NCI-H2107 (cell line): ENCODE measurements around the gene STRADB.
"Not testable (repeated sequence)": the region's sequence is repeated elsewhere in the genome, so short reads cannot be mapped to it uniquely, and the experiment has no call there.

Experiments
- DNase-seq: peaks from one replicate; lab custom pipeline; 2025; lab: John Stamatoyannopoulos, UW

The STRADB gene, protein sequence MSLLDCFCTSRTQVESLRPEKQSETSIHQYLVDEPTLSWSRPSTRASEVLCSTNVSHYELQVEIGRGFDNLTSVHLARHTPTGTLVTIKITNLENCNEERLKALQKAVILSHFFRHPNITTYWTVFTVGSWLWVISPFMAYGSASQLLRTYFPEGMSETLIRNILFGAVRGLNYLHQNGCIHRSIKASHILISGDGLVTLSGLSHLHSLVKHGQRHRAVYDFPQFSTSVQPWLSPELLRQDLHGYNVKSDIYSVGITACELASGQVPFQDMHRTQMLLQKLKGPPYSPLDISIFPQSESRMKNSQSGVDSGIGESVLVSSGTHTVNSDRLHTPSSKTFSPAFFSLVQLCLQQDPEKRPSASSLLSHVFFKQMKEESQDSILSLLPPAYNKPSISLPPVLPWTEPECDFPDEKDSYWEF

DNA sequence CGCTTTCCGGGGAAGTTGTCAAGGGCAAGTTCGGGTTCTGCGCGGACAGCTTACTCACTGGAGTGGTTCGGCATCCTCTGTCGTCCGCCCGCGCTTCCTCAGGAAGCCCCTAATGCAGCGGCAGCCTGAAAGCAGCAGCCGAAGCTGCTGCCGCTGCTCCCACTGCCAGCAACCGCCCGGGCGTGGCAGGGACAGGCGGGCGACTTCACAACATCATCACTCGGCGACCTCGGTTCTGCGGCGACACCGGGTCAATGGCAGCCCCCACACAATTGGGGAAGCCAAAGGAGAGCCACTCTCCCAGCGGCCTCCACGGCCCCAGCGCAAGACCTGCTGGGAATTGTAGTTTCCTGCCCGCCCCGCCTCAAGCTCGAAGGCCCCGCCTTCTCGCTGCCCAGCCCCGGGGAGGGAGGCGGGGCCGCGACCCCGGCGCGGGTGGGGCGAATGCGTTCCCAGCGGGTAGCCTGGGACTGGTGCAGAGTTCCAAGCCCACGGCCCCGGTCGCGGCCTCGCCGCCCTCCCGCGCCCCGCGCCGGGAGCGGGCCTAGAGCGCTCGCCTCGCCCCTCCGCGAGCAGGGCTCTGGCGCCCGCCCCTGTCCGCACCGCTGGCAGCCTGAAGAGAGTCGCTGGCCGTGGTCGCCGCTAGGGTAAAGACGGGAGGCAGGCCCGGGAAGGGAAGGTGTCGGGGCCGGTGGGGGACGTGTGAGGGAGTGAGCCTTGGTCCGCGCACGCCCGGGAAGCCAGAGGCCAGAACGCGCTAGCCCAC, at the start of gene STRADB, which contains the start of gene TRAK2:
STRADB (plus strand) TSS at position 449 of the 766 bp plus-strand sequence. CDS start 3,101 bp downstream, outside the sequence.
TRAK2 (minus strand) TSS at position 167 of the 766 bp plus-strand sequence. CDS start 30,951 bp downstream, outside the sequence.
- peak; percentile 61 for DNase-seq

DNA sequence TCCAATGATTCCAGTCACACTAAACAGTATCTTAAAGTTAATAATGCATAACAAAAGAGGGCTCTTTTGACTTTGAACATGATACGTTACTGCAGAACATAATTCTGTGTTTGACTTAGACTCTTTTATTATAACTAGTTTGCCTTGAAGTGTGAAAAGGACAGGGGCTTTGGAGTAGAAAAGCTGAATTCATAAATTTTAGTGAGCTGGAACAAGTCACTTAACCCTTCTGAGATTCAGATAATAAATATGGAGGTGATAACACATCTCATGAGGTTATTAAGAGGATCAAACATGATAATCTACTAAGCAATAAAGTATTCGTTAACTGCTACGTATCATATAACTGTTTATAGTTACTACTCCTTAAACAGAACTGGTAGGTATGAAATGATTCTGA, 49.7 kb upstream of the STRADB start:
- no peak for DNase-seq

DNA sequence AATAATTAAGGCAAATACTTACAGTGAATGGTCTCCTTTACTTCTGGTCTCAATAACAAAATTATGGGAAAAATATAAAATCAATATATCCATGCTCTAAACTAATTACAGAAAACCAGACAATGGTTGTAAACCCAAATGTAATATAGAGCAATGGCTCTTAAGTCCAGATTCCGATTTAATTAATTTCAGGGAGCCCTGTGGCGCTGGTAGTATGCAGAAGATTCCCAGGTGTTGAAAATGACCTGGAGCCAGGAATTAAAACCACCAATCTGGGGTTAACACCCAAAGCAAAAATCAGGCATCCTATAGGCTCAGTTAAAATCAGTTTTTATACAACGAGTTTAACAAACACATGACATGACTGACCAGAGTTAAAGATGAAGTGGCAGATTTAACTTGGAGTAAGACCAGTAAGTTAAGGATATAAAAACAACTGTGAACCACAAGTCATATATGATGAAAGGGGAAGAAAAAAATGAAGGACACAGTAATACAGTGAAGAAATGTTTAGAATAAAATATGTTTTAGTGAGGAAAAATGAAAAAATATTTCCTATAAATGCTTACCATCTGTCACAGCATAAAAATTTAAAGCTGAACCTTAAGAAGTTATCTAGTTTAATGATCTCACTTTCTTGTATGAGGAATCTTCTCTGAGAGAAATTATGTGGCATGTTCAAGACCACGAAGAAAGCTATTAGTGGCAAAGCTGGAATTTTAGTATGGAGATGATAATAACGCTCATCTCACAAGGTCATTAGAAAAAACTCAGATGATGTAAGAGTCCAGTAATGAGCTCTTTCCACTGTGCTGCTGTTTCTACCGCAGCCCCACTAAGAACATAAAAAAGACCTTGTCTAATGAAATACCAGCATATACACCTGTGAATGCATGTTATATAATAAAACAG, 48.6 kb upstream of the STRADB start:
- no peak for DNase-seq

DNA sequence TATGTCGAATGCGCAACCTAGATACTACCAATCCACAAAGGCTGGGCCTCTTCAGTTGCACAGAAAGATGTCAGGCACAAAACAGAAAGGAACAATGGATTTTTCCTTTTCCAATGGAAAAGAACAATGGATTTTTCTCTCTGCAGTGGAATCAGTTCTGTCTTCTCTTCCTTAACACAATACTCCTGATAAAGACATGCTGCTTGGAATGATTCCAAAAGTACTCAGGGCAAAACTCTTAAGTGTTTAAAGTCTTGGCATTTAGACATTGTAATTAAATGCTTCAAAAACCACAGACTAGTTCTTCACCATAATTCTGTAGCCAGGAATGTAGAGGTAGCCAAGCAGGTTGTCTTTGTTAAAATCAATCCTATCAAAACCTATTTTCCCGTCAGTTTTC, 47.7 kb upstream of the STRADB start:
- DNase-seq: peak; percentile 21

DNA sequence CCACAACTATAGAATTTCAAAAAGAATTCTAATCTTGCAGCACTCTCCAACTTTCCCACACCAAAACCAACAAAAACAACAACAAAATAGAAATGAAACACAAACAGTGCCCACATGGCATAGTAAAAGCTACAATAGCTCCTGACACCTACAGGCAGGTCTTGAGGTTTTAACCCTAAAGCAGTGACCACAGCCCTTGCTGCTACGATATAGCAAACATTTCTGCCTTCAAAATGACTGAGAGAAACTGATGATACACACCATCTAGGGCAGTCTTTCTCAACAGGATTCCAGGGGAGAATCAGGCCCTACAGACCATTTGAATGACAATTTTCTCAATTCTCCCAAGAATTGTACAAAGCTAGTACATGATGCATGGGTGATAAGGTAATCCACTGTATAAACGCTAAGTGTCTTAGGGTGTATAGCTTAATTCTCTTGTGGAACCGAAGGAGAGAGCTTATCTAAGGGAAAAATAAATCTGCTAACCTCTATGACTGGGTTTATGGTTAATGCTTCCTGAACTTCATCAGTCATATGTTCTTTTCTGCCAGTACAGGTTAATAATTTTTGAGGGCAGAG, 46.8 kb upstream of the STRADB start:
- DNase-seq: no peak

DNA sequence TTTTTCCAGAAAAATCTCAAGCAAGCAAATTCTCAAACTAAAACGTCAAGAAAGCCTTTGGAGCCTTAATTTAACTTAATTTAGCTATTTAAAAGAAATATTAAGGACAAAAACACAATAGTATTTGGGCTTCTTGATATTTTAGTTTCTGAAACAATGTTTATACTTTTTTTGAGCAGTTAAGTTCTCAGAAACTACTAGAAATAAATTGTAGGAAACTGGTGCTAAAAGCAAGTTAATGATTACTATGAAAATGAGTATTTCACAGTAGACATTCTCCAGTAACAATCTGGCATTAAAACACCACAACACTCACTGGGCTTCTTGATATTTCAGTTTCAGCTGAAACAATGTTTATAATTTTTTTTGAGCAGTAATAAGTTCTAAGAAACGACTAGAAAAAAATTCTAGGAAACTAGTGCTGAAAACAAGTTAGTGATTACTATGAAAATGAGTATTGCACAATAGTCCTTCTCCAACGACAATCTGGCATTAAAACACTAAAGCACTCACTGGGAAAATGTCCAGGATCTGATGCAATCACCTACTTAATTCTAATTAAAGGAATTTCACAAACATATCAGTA, 45.4 kb upstream of the STRADB start:
- no peak for DNase-seq

DNA sequence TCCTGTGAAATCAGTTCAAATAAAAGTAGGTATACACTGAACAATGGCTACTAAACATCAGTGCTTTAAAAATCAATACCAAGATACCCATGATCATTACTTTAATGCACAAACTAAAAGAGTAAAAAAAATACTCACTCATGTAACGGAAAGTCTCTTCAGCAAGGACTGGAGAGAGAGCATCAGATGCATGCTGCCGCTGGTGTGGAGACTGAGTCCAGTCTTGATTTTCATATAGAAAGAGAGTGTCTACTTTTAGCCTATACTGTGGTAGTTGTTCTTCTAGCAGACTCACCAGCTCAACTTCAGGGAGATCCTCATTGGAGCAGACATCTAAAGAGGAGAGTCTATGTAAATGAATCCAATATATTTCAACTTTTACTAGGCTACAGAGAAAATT, 44.3 kb upstream of the STRADB start:
- DNase-seq: no peak

DNA sequence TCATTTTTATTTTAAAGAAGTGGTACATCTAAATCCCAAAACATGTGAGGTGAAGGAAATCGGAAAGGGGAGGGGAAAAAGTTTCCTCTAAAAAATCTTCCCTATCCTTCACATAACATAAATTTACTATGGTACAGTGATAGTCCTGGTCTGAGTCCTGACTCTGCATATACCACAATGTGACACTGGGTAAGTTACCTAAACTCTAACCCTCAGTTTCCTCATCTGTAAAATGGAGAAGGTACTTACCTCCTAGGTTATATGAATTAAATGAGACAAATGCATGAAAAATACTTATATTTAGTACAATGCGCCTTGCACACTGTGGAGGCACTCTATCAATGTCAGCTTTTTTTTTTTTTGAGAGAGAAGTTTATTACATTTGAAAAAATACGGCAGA, 42.6 kb upstream of the STRADB start:
- DNase-seq: no peak

DNA sequence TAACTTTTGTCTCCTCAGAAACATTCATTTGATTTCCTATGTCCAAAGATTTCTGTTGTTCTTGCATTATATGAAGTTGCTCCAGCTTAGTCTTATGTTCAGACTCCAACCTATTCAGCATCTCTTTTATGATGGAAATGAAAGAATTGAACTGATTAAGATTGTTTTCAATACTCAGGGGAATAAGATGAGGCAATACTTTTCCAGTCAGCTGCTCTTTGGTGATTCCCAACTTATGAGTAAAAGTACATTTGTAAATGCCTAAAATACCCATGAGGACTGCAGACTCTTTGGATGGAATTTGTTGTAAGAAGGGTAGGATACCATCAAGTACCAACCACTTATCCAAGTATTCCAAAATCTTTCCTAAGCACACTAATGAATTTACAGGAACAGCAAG, 40.1 kb upstream of the STRADB start:
- DNase-seq: no peak

DNA sequence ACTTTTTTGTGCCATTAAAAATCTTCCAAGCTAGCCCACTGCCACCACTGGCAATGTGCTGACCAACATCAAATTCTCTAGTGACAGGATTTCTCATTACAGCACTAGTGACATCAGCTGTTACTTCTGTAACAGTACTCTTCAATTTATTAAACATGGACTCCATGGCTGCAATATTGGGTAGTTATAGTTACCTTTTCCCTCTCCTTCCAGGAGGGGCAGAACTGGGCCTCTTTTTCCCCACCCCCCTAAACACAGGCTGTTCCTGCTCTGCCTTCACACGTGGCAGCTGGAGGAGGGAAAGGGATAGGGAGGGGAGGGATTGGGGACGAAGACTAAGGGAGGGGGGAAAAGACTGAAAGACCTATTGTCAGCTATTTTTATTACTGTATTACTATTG, 38.4 kb upstream of the STRADB start:
- no peak for DNase-seq

DNA sequence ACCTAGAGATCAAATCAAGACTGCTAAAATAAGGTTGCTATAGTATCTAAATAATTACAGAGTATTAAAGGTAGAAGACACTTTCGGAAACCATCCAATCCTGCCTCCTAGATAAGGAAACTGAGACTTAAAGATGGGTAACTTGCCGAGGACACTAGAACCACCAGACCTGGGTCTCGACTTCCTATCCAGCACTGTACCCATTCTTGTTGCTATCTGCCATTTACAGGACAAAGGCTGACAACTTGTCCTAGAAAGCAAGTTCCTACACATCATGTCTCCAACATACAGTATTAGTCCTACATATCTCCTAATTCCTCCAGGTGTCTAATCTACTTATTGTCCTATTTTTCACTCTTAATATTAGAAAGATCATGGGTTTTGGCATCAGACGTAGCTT, 38.0 kb upstream of the STRADB start:
- no peak for DNase-seq

DNA sequence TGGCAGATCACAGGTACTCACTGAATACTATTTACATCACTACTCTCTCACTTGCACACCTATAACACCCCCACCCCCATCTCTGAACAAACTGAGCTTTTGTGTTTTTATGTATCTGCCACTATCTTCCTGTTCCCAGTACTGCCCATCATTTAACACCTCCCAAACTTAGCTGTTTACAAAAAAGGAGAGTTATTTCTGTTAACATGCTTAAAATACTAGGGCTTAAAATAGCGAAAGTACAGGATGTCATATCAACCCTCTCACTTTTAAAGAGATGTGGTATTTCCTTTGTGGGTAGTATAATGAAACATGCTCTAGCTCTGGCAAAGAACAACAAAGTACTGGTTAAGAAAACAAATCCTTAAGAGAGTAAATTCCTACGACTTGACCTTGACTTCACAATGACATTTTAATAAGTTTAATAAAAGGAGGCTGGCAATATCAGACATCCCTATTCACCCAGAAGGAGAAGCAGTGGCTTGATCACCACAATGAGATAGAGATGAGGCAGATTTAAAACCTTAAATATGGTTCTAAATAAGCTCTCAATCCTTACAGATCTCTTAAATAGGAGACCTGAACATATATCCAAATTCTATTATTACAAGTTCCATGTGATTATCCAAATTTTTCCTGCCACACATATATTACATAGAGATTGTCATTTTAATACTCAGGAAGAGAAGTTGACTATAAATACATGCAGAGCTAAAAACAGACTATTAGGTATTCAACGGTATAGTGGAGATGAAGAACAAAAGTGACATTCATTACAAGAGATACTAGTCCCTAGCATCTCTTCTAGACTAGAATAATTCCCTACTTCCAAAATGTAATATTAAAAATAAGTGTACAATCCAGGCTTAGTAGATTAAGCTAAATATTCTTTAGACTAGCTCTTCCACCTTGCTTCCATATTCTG, 37.2 kb upstream of the STRADB start:
- DNase-seq: no peak

DNA sequence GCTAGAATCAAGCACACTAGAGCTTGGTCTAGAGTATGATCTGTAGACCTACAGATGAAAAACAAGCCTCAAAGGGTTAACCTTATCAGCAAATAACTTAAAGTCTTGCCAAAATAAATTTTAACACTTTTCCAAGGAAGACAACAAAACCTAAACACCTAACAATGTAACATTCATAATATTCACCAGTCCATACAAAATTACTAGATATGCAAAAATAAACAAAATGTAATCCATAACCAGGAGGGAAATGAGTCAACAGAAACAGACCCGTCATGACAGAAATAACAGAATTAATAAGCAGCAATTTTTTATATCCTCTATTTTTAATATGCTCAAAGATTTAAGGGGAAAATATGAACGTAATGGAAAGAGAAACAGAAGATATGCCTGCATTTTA, 36.4 kb upstream of the STRADB start:
- no peak for DNase-seq

DNA sequence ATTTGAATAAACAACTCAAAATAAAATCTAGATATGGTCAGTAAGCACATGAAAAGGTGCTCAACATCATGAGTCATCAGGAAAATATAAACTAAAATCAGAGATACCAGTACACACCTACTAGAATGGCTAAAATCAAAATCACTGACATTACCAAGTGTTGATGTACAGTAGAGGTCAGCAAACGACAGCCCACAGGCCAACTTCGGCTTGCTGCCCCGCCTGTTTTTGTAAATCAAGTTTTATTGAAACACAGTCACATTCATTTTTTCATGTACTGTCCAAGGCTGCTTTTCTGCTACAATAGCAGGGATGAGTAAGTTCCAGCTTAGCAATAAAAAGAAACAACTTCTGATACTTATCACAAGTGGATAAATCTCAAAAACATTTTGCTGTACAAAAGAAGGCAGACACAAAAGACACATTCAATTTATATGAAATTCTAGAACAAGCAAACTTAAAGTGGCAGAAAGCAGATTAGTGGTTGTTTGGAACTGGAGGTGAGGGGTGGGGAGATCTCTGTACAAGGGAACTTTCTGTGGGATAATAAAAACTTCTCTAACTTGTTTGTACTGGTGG, 32.4 kb upstream of the STRADB start:
- no peak for DNase-seq

DNA sequence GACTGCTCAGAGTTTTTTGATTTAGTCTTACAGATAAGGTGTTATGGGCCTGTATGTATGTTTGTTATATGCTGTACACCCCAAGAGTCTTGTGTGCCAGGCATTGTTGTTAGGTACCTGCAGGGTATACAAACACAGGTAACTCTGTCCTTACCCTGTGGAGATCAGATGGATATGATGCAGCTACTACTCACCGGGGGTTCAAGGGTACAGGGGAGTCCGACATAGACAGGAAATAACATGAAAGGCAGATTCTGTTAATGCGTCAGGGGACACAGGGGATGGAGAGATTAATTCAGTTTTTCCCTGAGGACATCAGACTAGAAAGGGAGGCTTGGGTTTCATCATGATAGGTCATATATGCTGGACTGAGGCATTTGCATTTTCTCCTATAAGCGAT, 31.6 kb upstream of the STRADB start:
- DNase-seq: no peak

DNA sequence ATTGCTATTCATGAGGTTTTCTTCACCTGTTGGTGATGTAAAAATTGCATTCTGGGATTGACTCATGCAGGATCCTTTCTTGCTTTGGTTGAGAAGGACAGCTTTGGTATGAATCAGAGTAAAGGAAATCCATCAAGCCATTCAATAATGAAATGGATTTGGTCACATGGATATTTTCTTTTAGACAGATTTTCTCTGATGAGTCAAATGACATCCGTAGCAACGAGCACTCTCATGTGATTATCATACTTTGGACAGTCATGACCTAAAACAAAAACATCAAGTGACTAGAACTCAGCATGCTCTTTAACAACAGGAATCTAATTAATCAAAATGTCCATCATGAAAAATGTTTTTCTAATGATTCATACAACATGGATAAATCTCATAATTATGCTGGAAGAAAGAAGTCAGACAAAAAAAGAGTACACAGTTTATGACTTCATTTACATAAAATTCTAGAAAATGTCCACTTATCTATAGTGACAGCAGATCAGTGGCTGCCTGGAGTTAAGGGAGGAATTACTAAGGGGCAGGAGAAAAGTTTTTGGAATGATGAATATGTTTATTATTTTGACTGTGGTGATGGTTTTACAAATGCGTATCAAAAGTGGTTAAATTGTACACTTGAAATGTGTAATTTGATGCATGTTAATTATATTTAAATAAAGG, 31.0 kb upstream of the STRADB start:
- no peak for DNase-seq

DNA sequence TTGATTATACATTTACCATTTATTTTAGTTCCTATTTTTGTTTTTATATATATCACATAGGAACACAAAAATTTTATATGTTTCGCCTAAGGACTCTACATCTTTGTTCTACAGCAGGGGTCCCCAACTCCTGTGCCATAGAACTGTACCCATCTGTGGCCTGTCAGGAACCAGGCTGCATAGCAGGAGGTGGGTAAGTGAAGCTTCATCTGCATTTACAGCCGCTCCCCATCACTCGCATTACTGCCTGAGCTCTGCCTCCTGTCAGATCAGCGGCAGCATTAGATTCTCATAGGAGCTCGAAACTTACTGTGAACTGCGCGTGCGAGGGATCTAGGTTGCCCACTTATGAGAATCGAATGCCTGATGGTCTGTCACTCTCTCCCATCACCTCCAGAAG, 25.6 kb upstream of the STRADB start:
- DNase-seq: no peak

DNA sequence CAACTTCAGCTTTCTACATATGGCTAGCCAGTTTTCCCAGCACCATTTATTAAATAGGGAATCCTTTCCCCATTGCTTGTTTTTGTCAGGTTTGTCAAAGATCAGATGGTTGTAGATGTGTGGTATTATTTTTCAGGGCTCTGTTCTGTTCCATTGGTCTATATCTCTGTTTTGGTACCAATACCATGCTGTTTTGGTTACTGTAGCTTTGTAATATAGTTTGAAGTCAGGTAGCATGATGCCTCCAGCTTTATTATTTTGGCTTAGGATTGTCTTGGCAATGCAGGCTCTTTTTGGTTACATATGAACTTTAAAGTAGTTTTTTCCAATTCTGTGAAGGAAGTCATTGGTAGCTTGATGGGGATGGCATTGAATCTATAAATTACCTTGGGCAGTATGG, 23.2 kb upstream of the STRADB start:
- not testable (repeated sequence) for DNase-seq

DNA sequence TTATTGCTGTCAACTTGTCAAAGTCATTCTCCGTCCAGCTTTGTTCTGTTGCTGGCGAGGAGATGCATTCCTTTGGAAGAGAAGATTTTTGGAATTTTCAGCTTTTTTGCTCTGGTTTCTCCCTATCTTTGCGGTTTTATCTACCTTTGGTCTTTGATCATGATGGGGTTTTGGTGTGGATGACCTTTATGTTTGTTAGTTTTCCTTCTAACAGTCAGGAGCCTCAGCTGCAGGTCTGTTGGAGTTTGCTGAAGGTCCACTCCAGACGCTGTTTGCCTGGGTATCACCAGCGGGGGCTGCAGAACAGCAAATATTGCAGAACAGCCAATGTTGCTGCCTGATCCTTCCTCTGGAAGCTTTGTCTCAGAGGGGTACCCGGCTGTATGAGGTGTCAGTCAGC, 21.7 kb upstream of the STRADB start:
- DNase-seq: not testable (repeated sequence)
